RWPE2 (cell line): ENCODE measurements around the gene TMEM91.
"Not testable (repeated sequence)": the region's sequence is repeated elsewhere in the genome, so short reads cannot be mapped to it uniquely, and the experiment has no call there.

Source experiments
- ATAC-seq: fragments of 200-7000 bp; cut with Tn5 transposase; 3 replicates; pipeline ENCODE4 v1.9.1; 2021; ENCODE audit warnings: low read depth
- DNase-seq: peaks from one replicate; pipeline ENCODE4 v3.0.0-alpha.2; 2020; ENCODE audit warnings: low spot score
- H3K27ac ChIP-seq: fragments of 450-650 bp; 2 replicates; pipeline ENCODE4 v1.5.1; 2017; ENCODE audit warnings: mild to moderate bottlenecking; ENCODE audit not compliant: poor library complexity, severe bottlenecking
- H3K27me3 ChIP-seq: fragments of 250-450 bp; sonication (Bioruptor Pico); 2 replicates; pipeline ENCODE4 v1.5.1; 2021; ENCODE audit warnings: mild to moderate bottlenecking, moderate library complexity; ENCODE audit not compliant: insufficient read depth, poor library complexity, severe bottlenecking
- H3K36me3 ChIP-seq: fragments of 250-450 bp; sonication (Bioruptor Pico); 2 replicates; pipeline ENCODE4 v1.5.1; 2020; ENCODE audit warnings: low read depth, mild to moderate bottlenecking, moderate library complexity
- H3K4me1 ChIP-seq: fragments of 250-450 bp; sonication (Bioruptor Pico); 2 replicates; pipeline ENCODE4 v1.5.1; 2021; ENCODE audit warnings: mild to moderate bottlenecking, moderate library complexity; ENCODE audit not compliant: insufficient read depth, poor library complexity, severe bottlenecking
- H3K4me3 ChIP-seq: fragments of 250-450 bp; sonication (Bioruptor Pico); 2 replicates; pipeline ENCODE4 v1.5.1; 2021; ENCODE audit warnings: mild to moderate bottlenecking, moderate library complexity; ENCODE audit not compliant: severe bottlenecking
- H3K9me3 ChIP-seq: fragments of 250-450 bp; sonication (Bioruptor Pico); 2 replicates; pipeline ENCODE4 v1.5.1; 2021; ENCODE audit warnings: mild to moderate bottlenecking, moderate library complexity; ENCODE audit not compliant: severe bottlenecking
- TF ChIP-seq, protein P1 (sequence below): fragments of 450-650 bp; IDR thresholded peaks from one replicate; pipeline ENCODE4 v1.5.1; 2017; ENCODE audit warnings: mild to moderate bottlenecking, moderate library complexity; ENCODE audit not compliant: poor library complexity, severe bottlenecking

The TMEM91 gene

DNA sequence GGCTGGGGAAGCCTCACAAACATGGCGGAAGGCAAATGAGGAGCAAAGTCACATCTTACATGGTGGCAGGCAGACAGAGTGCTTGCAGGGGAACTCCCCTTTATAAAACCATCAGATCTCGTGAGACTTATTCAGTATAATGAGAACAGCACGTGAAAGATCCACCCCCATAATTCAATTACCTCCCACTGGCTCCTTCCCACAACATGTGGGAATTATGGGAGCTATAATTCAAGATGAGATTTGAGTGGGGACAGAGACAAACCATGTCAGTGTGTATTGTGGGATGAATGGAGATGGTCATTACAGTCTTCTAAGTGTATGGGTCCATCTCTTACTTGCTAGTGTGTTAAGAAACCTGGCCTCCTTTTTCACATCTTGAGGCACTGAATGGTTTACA lies 25.7 kb downstream of the TMEM91 start:
- H3K36me3 ChIP-seq = no peaks in the 10 kb centered on the region
- DNase-seq (no peak), ATAC-seq (no peak)
- TF ChIP-seq, protein P1, sequence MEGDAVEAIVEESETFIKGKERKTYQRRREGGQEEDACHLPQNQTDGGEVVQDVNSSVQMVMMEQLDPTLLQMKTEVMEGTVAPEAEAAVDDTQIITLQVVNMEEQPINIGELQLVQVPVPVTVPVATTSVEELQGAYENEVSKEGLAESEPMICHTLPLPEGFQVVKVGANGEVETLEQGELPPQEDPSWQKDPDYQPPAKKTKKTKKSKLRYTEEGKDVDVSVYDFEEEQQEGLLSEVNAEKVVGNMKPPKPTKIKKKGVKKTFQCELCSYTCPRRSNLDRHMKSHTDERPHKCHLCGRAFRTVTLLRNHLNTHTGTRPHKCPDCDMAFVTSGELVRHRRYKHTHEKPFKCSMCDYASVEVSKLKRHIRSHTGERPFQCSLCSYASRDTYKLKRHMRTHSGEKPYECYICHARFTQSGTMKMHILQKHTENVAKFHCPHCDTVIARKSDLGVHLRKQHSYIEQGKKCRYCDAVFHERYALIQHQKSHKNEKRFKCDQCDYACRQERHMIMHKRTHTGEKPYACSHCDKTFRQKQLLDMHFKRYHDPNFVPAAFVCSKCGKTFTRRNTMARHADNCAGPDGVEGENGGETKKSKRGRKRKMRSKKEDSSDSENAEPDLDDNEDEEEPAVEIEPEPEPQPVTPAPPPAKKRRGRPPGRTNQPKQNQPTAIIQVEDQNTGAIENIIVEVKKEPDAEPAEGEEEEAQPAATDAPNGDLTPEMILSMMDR = no peak
- H3K27me3 ChIP-seq = no peaks in the 10 kb centered on the region
- H3K4me1 ChIP-seq = peaks cover 3% of the 10 kb centered on the region
- H3K9me3 ChIP-seq = no peaks in the 10 kb centered on the region
- no peak overlapping the region for H3K4me3 ChIP-seq
- no peak overlapping the region for H3K27ac ChIP-seq

DNA sequence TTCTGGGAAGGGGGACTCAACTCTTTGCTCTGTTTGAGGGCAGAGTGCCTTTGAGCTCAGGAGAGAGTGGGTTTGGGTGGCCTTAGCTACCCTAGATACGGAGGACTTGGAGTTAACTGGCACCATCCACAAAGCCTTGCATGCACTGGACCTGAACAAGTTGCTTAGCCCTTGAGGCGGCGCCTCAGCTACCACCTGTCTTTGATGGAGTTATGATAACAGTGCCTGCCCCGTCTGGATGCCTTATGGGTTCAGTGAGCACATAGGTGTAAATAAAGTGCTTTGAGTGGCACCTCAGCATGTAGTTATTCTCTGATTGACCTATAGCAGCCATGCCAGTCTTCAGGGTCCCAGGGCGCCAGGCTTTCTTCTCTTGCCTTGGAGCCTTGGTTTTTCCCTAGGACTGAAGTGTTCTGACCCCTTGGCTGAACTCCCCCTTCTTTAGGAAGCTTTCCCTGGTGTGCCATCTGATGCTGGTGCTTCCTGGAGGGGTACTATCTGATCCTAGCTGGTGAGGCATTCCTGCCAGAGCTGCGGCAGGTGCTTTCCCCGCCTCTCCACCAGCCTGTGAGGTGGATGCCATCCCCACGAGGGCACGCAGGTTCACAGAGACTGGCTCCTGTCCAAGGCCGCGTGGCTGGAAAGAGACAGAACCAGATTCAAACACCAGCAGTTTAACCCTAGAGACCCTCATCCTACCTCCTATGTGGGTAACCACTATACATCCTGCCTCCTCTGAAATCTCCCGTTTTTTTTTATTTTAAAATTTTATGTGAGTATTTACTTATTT lies 27.0 kb downstream of the TMEM91 start:
- TF ChIP-seq, protein P1 = no peak
- no peak for ATAC-seq
- Histone ChIP-seq H3K36me3 (no peaks in the 10 kb centered on the region), H3K4me1 (peaks cover 3% of the 10 kb centered on the region), H3K9me3 (no peaks in the 10 kb centered on the region), H3K27me3 (no peaks in the 10 kb centered on the region), H3K27ac (no peak overlapping the region), H3K4me3 (no peak overlapping the region)
- DNase-seq = no peak

DNA sequence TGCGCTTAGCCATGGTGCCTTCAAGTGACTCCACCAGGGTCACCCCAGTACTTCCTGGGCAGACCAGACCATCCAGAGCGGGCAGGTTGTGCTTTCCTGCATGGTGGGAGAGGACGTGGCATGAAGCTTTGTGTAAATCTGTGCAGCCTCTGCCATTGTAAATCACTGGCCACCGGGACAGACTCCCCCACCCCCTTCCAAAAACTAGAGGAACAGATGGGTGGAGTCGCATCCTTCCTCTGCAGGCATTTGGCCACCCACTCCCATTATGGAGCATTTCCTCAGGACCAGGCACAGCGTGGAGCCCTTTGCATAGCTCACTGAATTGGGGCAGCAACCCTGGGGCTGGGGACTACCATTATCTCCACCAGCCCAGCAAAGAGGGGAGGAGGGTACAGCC lies 29.4 kb downstream of the TMEM91 start:
- Histone ChIP-seq H3K4me1 (peaks cover 4% of the 10 kb centered on the region), H3K36me3 (peaks cover 5% of the 10 kb centered on the region; the same call in 1 of the 2 replicates), H3K27ac (no peak overlapping the region), H3K9me3 (no peaks in the 10 kb centered on the region), H3K27me3 (no peaks in the 10 kb centered on the region), H3K4me3 (no peak overlapping the region)
- no peak for ATAC-seq
- TF ChIP-seq, protein P1 = no peak
- no peak for DNase-seq

DNA sequence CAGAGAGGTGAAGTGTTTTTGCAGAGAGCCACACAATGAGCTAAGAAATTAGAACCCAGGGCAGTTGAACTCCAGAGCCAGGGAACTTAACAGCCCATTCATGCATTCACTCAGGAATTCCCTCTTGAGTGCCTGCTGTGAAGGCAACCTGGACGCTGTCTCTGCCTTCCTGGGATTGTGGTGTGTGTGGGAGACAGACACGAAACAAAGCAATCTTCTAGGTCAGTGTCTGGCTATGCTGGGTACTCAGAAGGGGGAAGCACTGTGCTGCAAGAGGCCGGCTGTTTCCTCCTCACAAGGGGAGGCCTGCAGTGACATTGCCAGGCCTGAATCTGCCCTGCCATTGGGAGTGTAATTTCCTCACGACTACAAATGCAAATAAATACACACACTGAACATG lies 30.9 kb downstream of the TMEM91 start:
- ATAC-seq (no peak), DNase-seq (no peak)
- H3K9me3 ChIP-seq = no peaks in the 10 kb centered on the region
- TF ChIP-seq, protein P1 = no peak
- H3K27me3 ChIP-seq = no peaks in the 10 kb centered on the region
- no peak overlapping the region for H3K27ac ChIP-seq
- H3K4me3 ChIP-seq = no peak overlapping the region
- H3K4me1 ChIP-seq = peaks cover 4% of the 10 kb centered on the region
- H3K36me3 ChIP-seq = peaks cover 8% of the 10 kb centered on the region; the same call in 1 of the 2 replicates

DNA sequence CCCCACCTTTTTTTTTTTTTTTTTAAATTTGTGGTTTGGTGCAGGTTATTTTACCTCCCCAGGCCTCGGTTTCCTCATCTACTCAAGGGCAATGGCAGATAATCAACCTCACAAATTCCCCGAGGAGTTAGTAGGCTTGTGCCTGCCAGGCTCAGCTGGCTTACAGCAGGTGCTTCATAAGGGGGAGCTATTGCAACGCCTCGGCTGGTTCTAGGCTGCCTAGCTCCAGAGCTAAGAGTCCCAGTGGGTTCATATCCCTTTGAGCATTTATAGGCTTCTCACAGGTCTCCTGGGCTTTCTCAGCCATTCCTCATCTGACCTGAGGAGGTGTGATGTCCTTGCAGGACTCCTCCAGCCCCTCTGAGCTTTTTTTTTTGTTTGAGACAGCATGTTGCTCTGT lies 31.9 kb downstream of the TMEM91 start:
- H3K36me3 ChIP-seq = peaks cover 8% of the 10 kb centered on the region; the same call in 1 of the 2 replicates
- no peaks in the 10 kb centered on the region for H3K9me3 ChIP-seq
- TF ChIP-seq, protein P1 = no peak
- H3K27me3 ChIP-seq = no peaks in the 10 kb centered on the region
- peaks cover 4% of the 10 kb centered on the region for H3K4me1 ChIP-seq
- H3K27ac ChIP-seq = no peak overlapping the region
- DNase-seq (no peak), ATAC-seq (no peak)
- no peak overlapping the region for H3K4me3 ChIP-seq

DNA sequence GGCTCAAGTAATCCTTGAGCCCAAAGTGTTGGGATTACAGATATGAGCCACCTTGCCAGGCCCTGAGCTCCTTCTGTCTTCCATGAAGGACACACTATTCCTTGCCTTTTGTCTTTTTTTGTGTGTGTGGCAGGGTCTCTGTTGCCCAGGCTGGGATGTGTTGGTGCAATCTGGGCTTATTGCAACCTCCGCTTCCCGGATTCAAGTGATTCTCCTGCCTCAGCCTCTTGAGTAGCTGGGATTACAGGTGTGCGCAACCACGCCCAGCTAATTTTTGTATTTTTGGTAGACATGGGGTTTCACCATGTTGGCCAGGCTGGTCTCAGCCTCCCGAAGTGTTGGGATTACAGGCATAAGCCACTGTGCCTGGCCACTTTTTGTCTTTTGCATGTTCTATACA lies 32.5 kb downstream of the TMEM91 start:
- not testable (repeated sequence) for H3K27me3 ChIP-seq, H3K27ac ChIP-seq, ATAC-seq, H3K36me3 ChIP-seq, H3K4me1 ChIP-seq, DNase-seq, H3K4me3 ChIP-seq, H3K9me3 ChIP-seq
